HepG2 (cell line): ENCODE results near the gene MXRA7. TPM values are rescaled to one million over a fixed set of nuclear protein-coding genes. Genes with fewer than 3 reads are reported as not detected.

Experiments
- AKAP8 ChIP-seq: sonication (generic); formaldehyde crosslinking; IDR thresholded peaks from 2 replicates; pipeline ENCODE4 v1.5.1; 2020; ENCODE audit warnings: mild to moderate bottlenecking, missing genetic modification reagents
- CAMTA2 ChIP-seq: sonication (generic); formaldehyde crosslinking; IDR thresholded peaks from 2 replicates; pipeline ENCODE4 v1.4.0; 2020; ENCODE audit warnings: mild to moderate bottlenecking, missing genetic modification reagents, borderline replicate concordance
- CREB1 ChIP-seq, 2 experiments: fragments of 450-650 bp in 1 of 2; IDR thresholded peaks; 2 replicates each; pipeline ENCODE4 v1.6.1; 2016 to 2017; ENCODE audit warnings: control low read depth in 1 of 2, mild to moderate bottlenecking in 1 of 2, missing compliant biosample characterization in 1 of 2, missing genetic modification characterization in 1 of 2
- EP300 ChIP-seq, 3 experiments: sonication (generic) in 1 of 3; formaldehyde crosslinking in 1 of 3; IDR thresholded peaks; 2 replicates each; pipeline versions ENCODE4 v1.5.1 to v1.6.1; 2011 to 2020; ENCODE audit warnings: low read depth in 2 of 3, low read length in 2 of 3, borderline replicate concordance in 1 of 3, improper control_type of control experiment in 1 of 3, mild to moderate bottlenecking in 1 of 3, missing genetic modification reagents in 1 of 3, moderate library complexity in 1 of 3
- KAT2B ChIP-seq: fragments of 150-350 bp; IDR thresholded peaks from 2 replicates; pipeline ENCODE4 v1.6.1; 2014; ENCODE audit warnings: low read depth, low read length, borderline replicate concordance
- MED1 ChIP-seq: sonication (generic); formaldehyde crosslinking; IDR thresholded peaks from 2 replicates; pipeline ENCODE4 v1.4.0; 2020; ENCODE audit warnings: missing genetic modification reagents
- NR2F6 ChIP-seq, 2 experiments: IDR thresholded peaks; 2 replicates each; pipeline ENCODE4 v1.6.1; 2016; ENCODE audit warnings: antibody characterized with exemption in 1 of 2, mild to moderate bottlenecking in 1 of 2
- ZBTB38 ChIP-seq: sonication (generic); formaldehyde crosslinking; IDR thresholded peaks from 2 replicates; pipeline ENCODE4 v1.5.1; 2020; ENCODE audit warnings: mild to moderate bottlenecking, missing genetic modification reagents
- ZMAT3 ChIP-seq: sonication (generic); formaldehyde crosslinking; conservative IDR thresholded peaks from 2 replicates; pipeline ENCODE4 v1.7.0; 2021; ENCODE audit warnings: missing genetic modification reagents
- ZNF235 ChIP-seq: sonication (generic); formaldehyde crosslinking; IDR thresholded peaks from 2 replicates; pipeline ENCODE4 v1.8.1; 2023; ENCODE audit warnings: mild to moderate bottlenecking, missing genetic modification reagents, borderline replicate concordance
- ZNF441 ChIP-seq: sonication (generic); formaldehyde crosslinking; IDR thresholded peaks from 2 replicates; pipeline ENCODE4 v1.7.0; 2021; ENCODE audit warnings: missing genetic modification reagents, borderline replicate concordance
- ZNF605 ChIP-seq: sonication (generic); formaldehyde crosslinking; IDR thresholded peaks from 2 replicates; pipeline ENCODE4 v1.8.0; 2022; ENCODE audit warnings: mild to moderate bottlenecking, missing genetic modification reagents
- polyA plus RNA-seq, 8 experiments: library from polyadenylated mRNA; depleted of rRNA in 3 of 8; stranded (reverse) in 7 of 8; unstranded in 1 of 8; fragments of >200 nt; fragmentation: Illumina TruSeq in 4 of 8; extraction: Trizol in 4 of 8; gene quantifications; 2 replicates each; pipeline versions ENCODE4 v1.2.1 to v1.2.3, GENCODE V29; 2011 to 2016; ENCODE audit warnings: low read depth in 4 of 8, missing spikeins in 1 of 8, mixed read lengths in 1 of 8; ENCODE audit not compliant: insufficient read depth in 1 of 8
- total RNA-seq, 5 experiments: library from RNA; depleted of rRNA; stranded (reverse); fragments of >200 nt; fragmentation: Illumina TruSeq; extraction: Trizol; gene quantifications; 2 replicates each; pipeline ENCODE4 v1.2.3, GENCODE V29; 2016; ENCODE audit warnings: low read depth in 1 of 5
- TF ChIP-seq, protein P1 (sequence below): sonication (generic); formaldehyde crosslinking; IDR thresholded peaks from 2 replicates; pipeline ENCODE4 v1.4.0; 2020; ENCODE audit warnings: missing genetic modification reagents
- TF ChIP-seq, protein P2 (sequence below): sonication (generic); formaldehyde crosslinking; IDR thresholded peaks from 2 replicates; pipeline ENCODE4 v1.5.1; 2020; ENCODE audit warnings: missing genetic modification reagents, mild to moderate bottlenecking, borderline replicate concordance
- TF ChIP-seq, protein P3 (sequence below): IDR thresholded peaks from 2 replicates; pipeline ENCODE4 v1.6.1; 2016; ENCODE audit warnings: low read depth, borderline replicate concordance
- TF ChIP-seq, protein P4 (sequence below): sonication (generic); formaldehyde crosslinking; IDR thresholded peaks from 2 replicates; pipeline ENCODE4 v1.5.1; 2020; ENCODE audit warnings: mild to moderate bottlenecking, moderate library complexity, missing genetic modification reagents

The MXRA7 gene
- total and polyA plus RNA-seq, 2 of the 13 experiments (the other 11 are each of a cell fraction or from before 2014, with no cell fraction given) = 44.8 to 112 TPM

DNA sequence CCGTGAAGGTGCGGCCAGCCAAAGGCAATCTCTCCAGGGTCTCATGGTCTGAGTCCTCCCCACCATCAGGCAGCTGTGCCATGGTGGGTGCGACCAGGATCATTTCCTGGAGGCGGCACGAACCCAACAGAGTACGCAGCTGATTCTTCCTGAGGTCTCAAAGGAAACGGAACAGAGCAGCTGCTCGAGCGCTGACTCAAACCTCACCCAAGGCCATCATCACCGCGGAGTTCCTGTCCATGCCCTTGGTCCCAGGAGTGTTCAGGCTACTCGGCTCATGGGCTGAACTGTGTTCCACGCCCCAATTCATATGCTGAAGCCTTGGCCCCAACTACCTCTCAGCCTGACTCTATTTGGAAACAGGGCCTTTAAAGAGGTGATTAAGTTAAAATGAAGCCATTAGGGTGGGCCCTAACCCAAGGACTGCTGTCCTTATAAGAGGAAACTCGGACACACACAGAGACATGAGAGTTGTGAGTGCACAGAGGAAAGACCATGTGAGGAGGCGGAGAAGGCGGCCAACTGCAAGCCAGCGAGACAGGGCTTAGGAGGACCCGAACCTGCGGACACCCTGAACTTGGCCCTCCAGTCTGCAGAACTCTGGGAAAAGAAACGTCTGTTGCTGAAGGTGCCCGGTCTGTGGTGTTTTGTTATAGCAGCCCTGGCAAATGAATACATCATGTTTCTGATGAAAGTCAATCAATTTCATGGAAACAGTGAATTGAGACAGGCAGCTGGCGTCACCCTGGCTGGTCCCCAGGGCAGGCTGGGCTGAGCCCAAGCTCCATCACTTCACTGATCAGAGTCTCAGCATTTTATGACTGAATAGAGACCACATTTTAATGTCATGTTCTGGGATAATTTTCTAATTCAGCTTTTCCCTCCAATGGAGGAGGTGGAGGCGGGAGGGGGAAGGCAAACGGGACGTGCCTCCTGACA, 13.7 kb downstream of the MXRA7 start (continued):
- TF ChIP-seq, protein P1, sequence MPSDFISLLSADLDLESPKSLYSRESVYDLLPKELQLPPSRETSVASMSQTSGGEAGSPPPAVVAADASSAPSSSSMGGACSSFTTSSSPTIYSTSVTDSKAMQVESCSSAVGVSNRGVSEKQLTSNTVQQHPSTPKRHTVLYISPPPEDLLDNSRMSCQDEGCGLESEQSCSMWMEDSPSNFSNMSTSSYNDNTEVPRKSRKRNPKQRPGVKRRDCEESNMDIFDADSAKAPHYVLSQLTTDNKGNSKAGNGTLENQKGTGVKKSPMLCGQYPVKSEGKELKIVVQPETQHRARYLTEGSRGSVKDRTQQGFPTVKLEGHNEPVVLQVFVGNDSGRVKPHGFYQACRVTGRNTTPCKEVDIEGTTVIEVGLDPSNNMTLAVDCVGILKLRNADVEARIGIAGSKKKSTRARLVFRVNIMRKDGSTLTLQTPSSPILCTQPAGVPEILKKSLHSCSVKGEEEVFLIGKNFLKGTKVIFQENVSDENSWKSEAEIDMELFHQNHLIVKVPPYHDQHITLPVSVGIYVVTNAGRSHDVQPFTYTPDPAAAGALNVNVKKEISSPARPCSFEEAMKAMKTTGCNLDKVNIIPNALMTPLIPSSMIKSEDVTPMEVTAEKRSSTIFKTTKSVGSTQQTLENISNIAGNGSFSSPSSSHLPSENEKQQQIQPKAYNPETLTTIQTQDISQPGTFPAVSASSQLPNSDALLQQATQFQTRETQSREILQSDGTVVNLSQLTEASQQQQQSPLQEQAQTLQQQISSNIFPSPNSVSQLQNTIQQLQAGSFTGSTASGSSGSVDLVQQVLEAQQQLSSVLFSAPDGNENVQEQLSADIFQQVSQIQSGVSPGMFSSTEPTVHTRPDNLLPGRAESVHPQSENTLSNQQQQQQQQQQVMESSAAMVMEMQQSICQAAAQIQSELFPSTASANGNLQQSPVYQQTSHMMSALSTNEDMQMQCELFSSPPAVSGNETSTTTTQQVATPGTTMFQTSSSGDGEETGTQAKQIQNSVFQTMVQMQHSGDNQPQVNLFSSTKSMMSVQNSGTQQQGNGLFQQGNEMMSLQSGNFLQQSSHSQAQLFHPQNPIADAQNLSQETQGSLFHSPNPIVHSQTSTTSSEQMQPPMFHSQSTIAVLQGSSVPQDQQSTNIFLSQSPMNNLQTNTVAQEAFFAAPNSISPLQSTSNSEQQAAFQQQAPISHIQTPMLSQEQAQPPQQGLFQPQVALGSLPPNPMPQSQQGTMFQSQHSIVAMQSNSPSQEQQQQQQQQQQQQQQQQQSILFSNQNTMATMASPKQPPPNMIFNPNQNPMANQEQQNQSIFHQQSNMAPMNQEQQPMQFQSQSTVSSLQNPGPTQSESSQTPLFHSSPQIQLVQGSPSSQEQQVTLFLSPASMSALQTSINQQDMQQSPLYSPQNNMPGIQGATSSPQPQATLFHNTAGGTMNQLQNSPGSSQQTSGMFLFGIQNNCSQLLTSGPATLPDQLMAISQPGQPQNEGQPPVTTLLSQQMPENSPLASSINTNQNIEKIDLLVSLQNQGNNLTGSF (CRISPR knock-in tag) = no peak
- TF ChIP-seq CAMTA2 (CRISPR knock-in tag) (no peak), CREB1 (IDR thresholded peaks at IDR 0.05) (no peak), CREB1 (CRISPR knock-in tag; IDR thresholded peaks at IDR 0.05) (no peak), ZBTB38 (CRISPR knock-in tag) (peak; percentile 100), EP300 (IDR thresholded peaks at IDR 0.05; ENCODE audit: low read depth in 2 of 2, low read length in 2 of 2) (no peak), EP300 (CRISPR knock-in tag; IDR thresholded peaks at IDR 0.05; ENCODE audit: borderline replicate concordance) (peak; percentile 52; the same call in 1 of the 2 replicates), ZNF441 (CRISPR knock-in tag) (peak; percentile 64; the same call in 1 of the 2 replicates), ZMAT3 (CRISPR knock-in tag) (peak; percentile 56; the same call in 1 of the 2 replicates), MED1 (CRISPR knock-in tag) (peak; percentile 95), AKAP8 (CRISPR knock-in tag) (no peak), KAT2B (no peak), NR2F6 (IDR thresholded peaks at IDR 0.05) (no peak), NR2F6 (CRISPR knock-in tag; IDR thresholded peaks at IDR 0.05) (peak; percentile 33; the same call in 1 of the 2 replicates), ZNF235 (CRISPR knock-in tag) (no peak), ZNF605 (CRISPR knock-in tag) (0 out of 2 replicates have a peak, but pooled peaks have one; percentile 49)
- TF ChIP-seq, protein P2, sequence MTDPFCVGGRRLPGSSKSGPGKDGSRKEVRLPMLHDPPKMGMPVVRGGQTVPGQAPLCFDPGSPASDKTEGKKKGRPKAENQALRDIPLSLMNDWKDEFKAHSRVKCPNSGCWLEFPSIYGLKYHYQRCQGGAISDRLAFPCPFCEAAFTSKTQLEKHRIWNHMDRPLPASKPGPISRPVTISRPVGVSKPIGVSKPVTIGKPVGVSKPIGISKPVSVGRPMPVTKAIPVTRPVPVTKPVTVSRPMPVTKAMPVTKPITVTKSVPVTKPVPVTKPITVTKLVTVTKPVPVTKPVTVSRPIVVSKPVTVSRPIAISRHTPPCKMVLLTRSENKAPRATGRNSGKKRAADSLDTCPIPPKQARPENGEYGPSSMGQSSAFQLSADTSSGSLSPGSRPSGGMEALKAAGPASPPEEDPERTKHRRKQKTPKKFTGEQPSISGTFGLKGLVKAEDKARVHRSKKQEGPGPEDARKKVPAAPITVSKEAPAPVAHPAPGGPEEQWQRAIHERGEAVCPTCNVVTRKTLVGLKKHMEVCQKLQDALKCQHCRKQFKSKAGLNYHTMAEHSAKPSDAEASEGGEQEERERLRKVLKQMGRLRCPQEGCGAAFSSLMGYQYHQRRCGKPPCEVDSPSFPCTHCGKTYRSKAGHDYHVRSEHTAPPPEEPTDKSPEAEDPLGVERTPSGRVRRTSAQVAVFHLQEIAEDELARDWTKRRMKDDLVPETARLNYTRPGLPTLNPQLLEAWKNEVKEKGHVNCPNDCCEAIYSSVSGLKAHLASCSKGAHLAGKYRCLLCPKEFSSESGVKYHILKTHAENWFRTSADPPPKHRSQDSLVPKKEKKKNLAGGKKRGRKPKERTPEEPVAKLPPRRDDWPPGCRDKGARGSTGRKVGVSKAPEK (CRISPR knock-in tag) = 0 out of 2 replicates have a peak, but pooled peaks have one; percentile 74
- TF ChIP-seq, protein P3, sequence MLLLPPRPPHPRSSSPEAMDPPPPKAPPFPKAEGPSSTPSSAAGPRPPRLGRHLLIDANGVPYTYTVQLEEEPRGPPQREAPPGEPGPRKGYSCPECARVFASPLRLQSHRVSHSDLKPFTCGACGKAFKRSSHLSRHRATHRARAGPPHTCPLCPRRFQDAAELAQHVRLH (CRISPR knock-in tag) = peak; percentile 73; the same call in 1 of the 2 replicates
- TF ChIP-seq, protein P4, sequence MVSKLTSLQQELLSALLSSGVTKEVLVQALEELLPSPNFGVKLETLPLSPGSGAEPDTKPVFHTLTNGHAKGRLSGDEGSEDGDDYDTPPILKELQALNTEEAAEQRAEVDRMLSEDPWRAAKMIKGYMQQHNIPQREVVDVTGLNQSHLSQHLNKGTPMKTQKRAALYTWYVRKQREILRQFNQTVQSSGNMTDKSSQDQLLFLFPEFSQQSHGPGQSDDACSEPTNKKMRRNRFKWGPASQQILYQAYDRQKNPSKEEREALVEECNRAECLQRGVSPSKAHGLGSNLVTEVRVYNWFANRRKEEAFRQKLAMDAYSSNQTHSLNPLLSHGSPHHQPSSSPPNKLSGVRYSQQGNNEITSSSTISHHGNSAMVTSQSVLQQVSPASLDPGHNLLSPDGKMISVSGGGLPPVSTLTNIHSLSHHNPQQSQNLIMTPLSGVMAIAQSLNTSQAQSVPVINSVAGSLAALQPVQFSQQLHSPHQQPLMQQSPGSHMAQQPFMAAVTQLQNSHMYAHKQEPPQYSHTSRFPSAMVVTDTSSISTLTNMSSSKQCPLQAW = peak; percentile 45; the same call in 1 of the 2 replicates
